CD1c-positive myeloid dendritic cell (primary cell): Measurements from ENCODE around the gene AHCYL2.
"Not testable (repeated sequence)": the region's sequence is repeated elsewhere in the genome, so short reads cannot be mapped to it uniquely, and the experiment has no call there.

Source experiments
- DNase-seq: peaks from one replicate; pipeline ENCODE4 v3.0.0-alpha.2; 2016; ENCODE audit errors: extremely low spot score

The AHCYL2 gene

DNA sequence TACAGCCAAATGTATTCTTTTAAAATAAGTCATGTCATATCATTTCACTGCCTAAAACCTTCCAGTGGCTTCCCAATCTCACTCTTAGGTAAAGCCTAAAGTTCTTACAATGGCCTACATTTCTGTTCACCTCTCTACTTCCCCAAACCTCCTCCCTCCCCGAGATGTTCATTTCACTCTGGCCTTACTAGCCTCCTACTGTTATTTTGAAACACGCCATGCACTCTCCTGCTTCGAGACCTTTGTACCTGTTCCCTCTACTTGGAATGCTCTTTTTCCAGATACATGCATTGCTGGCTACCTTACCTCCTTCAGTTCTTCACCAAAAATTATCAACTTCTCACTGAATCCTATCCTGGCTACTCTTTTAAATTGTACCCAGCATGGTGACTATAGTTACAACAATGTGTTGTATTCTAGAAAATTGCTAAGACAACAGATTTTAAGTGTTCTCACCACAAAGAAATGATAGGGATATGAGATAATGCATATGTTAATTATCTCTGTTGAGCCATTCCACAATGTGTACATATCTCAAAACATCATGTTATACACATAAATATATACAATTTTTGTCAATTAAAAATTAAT is 158.8 kb downstream of the AHCYL2 start:
- DNase-seq: no peak

DNA sequence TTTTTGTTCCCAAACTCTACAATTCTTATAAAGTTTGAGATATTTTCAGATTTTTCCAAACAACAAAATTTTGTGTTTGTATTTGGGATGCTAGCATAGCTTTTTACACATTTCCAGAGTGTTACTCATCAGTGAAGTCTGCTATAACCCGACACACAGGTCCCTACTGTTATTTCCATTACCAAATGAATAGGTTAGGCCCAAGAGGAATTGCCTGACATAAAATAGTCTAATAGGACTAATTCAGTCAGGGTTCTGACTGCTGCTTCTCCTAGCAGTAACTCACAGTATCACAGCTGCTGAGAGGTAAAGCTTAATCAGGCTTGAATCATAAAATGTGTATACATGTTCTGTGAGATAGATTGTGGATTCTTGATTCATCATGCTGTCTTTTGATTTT is 160.3 kb downstream of the AHCYL2 start:
- no peak for DNase-seq

DNA sequence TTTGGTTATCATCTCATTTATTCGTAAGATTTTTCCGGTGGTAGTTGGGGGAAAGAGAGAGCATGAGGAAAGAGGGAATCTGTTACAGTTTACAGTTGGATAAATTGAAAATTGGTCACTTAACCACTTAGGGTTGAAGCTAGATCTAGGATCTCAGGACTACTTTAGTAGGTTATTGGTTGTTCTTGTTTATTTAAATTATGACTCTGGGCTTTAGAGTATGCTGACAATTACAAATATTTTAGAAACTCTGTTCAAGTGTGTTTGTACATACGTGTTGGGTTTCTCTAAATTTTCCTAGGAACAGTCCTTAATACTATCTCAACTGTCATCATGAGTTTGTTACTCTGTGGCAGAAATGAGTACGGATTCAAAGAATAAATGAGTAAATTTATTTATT is 160.8 kb downstream of the AHCYL2 start:
- no peak for DNase-seq

GRCh38 chr7:129386506-129386905 is 161.7 kb downstream of the AHCYL2 start:
- no peak for DNase-seq

DNA sequence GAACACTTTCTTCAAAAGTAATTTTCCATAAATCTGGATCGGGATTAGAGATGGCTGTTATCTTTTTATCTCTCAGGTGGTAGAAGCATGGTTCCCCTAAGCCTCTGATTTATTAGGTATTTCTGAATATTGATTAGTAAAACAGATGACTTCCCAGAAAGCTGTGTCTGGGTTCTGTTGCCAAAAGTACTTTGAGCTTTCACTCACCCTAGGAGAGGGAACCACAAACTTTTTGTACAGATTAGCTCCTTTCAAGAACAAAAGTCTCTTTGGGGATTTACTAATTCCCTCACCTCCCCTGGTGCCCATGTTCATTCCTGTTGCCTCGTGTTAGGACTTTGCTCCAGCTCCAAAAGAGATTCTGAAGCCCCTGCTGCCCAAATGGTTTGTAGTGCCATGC is 162.7 kb downstream of the AHCYL2 start:
- no peak for DNase-seq

- no peak for DNase-seq
These were observed 163.7 kb downstream of the AHCYL2 start for GRCh38 chr7:129388333-129389098.

GRCh38 chr7:129389829-129390228 is 165.0 kb downstream of the AHCYL2 start:
- DNase-seq: no peak

GRCh38 chr7:129390314-129390713 is 165.5 kb downstream of the AHCYL2 start:
- DNase-seq: no peak

DNA sequence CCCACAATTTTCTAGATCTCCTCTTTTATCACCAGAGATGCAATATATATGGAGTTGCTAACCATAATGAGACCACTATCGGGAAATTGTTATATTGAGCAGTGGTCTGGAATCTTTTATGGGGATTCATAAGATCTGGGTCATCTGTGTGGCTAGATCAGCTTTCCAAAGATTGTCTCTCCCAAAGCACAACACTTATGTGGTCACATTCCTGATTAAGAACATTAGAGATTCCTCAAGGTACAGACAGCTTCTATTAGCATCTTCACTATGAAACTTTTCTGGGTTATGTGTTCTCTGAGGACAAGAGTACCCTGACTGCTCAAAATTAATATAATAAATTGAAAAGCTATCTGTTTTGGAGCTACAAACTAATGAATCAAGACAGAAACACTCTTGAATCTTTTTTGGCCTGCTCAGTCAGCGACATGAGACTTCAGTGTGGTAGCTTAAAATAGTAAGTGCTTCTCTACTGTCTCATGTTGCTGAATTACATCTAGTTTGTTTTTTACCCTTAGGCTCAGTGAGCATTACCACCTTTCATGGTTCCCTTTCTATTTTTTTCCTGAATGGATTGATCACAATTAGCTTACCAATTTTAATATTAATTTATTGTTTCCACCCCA is 166.8 kb downstream of the AHCYL2 start:
- no peak for DNase-seq

GRCh38 chr7:129393255-129393654 is 168.4 kb downstream of the AHCYL2 start:
- DNase-seq: no peak

DNA sequence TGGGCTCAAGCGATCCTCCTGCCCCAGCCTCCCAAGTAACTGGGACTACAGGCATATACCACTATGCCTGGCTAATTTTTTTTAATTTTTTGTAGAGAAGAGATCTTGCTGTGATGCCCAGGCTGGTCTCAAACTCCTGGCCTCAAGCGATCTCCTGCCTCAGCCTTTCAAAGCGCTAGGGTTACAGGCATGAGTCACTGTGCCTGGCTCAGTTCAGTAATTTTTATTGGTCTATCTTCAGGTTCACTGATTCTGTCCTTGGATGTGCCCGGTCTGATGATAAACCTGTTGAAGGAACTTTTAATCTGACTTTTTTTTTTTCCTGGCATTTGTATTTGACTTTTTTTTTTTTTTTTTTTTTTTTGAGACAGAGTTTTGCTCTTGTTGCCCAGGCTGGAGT is 169.3 kb downstream of the AHCYL2 start:
- no peak for DNase-seq

- no peak for DNase-seq
These were observed 170.4 kb downstream of the AHCYL2 start for GRCh38 chr7:129394982-129395914.

GRCh38 chr7:129401228-129401966 is 176.6 kb downstream of the AHCYL2 start:
- DNase-seq: peak; percentile 46

DNA sequence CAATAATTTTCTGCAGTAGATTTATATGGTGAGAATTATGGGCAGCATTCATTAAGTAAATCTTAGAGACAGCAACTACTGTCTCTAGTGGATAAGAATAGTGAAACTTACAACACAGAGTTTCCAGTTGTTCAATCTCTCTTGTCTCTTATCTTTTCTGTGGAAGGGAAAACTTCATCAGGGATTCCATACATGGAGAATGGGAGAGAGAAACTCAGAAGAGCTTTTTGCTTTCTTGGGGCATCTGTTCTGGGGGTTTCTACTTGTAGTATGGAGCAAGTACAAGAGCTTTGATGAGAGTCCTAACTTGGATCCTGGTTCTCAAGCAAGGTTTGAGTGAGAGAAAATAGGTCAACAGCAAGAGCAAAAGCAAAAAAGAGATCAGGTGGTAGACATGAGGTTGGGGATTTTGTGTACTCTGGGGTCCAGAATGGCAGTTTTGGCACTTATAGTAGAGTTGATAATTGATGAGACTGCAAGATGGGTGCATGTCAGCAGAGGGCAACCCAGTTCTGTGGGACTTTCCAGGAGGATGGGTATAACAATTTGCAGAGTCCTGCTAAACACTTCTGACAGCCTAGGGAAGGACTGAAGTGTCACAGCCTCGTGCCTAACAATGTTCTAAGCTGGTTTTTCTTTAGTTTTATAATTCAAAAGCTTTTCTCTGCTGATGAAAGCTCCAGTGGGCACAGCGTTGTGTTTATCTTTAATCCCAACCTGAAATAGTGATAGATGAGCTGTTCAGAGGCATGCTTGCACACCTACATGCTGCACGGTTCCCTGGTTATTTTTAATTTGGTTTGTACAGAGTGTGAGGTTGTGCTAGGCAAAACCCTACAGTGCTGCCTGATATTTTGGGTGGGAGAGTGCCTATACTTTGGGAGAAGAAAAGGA is 177.4 kb downstream of the AHCYL2 start:
- no peak for DNase-seq

DNA sequence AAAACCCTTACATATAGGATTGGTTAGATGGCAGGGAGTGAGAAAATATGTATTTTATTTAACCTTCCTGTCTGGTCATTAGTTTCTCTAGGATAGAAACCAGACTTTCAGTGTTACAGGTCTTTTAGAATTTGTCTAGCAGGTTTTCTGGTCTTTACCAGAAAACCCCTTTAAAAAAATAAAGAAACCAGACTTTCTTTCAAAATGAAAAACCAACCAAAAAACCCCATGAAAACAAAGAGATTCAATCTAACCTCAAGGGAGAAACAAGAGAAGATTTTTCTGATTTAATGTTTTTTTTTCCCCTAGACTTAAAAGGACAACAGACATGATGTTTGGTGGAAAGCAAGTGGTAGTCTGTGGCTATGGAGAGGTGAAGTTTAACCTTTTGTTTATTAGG is 180.7 kb downstream of the AHCYL2 start:
- no peak for DNase-seq

DNA sequence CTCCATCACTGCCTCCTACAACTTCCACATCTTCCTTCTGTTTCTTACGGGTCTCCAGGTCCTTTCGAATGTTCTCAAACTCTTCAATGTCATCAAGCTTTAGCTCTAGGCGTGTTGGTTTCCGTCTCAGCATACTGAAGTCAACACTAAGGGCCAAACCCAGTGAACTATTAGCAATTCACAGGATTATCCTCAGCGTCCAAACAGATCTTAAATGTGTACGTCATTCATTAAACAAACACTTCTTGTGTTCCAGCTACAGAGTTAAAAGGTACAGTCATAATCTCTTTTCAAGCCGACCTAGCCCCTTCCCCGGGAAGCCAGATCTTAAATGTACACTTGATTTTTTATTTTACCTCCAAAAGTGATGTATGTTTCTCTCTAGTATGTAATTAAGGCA is 185.4 kb downstream of the AHCYL2 start:
- DNase-seq: not testable (repeated sequence)

DNA sequence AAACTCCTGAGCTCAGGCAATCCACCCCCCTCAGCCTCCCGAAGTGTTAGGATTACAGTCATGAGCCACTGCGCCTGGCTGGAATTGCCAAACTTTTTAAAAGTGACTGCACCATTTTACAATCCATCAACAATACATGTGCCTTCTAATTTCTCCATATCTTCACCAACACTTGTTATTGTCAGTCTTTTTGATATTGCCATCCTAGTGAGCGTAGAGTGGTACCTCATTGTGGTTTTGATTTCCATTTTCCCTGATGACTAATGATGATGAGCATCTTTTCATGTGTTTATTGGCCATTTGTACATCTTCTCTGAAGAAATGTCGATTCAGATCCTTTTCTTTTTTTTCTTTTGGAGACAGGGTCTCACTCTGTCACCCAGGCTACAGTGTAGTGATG is 187.7 kb downstream of the AHCYL2 start:
- DNase-seq: no peak

DNA sequence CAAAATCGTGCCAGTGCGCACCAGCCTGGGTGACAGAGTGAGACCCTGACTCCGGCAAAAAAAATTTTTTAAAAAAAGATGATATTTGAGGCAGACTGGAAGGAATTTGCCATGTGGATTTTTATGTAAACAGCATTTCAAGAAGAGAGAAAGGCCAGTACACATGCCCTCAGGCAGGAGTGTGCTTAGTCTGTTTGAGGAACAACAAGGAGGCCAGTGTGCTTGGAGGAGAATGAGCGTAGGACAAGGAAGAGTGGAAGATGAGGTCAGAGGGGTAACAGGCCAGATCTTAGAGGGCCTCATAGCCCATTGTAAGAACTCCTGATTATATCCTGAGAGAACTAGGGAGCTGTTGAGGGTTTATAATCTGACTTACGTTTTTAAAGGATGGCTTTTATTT is 192.2 kb downstream of the AHCYL2 start:
- no peak for DNase-seq

- DNase-seq: no peak
These were observed 197.0 kb downstream of the AHCYL2 start for GRCh38 chr7:129421717-129422250.

GRCh38 chr7:129422727-129423126 is 197.9 kb downstream of the AHCYL2 start:
- DNase-seq: no peak
